ENCODE measurements around the gene STYX.

- no peak for TF ChIP-seq SREBF2 (IDR thresholded peaks at IDR 0.05; ENCODE audit: low read length)
- no peak for TF ChIP-seq CTCF (IDR thresholded peaks at IDR 0.05 in 2 of 3, conservative IDR thresholded peaks at IDR 0.05 in 1 of 3; ENCODE audit: control insufficient read depth in 2 of 3, extremely low read depth in 1 of 3, insufficient read depth in 1 of 3, low read depth in 3 of 3, low read length in 3 of 3)
- TF ChIP-seq REST (IDR thresholded peaks at IDR 0.05; ENCODE audit: low read depth, low read length): no peak
- TF ChIP-seq IKZF1 (conservative IDR thresholded peaks at IDR 0.05): no peak
These were observed 59.2 kb downstream of the STYX start for GRCh38 chr14:52789118-52789517.

All from GM12878 (cell line).